ENCODE data around the gene GNAI1.
"Not testable (repeated sequence)": the region's sequence is repeated elsewhere in the genome, so short reads cannot be mapped to it uniquely, and the experiment has no call there.

GNAI1 gene

GRCh38 chr7:80133361-80134114 is 1.1 kb upstream of the GNAI1 start:
- DNase-seq, result no peak

GRCh38 chr7:80134115-80134535 is 506 bp upstream of the GNAI1 start:
- DNase-seq, result peak; percentile 15 to 23

DNA sequence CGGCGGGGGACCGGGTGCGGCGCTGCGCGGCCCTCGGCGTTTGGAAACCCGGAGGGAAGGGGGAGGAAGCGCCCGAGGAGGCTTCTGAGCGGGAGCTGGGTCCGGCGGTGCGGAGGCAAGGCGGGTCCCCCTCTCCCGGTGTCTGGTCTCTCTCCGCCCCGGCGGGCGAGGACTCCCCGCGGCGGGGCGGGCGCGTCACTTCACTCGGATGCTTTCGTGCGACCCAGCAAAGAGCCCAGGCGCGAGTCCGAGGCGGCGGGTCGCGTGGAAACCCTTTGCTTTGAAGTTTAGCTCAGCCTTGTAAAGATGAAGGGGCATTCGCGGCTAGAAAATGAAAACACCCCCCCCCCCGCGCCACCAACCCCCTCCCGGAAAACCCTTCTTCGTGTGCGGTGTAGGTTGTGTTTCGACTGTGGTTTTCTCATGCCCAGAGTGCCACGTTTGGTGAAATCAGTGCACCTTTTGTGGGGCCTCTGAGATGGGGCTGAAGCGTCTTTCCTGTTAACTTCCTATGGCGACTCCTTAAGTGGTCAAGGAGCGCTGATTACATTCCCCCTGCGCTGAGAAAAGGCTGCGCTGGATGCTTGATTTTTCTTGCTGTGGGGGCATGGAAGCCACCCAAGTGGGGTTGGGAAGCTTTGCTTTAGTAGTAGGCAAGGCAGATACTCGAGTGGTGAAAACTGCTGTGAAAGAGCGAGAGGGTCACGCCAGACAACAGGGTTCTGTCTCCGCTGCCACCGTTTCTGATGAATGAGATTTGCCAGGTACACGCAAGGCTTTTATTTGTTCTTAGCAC is 876 bp downstream of the GNAI1 start:
- peak in 1 of 2 donors; percentile 12 for DNase-seq

GRCh38 chr7:80136261-80137055 is 1.8 kb downstream of the GNAI1 start:
- no peak for DNase-seq

DNA sequence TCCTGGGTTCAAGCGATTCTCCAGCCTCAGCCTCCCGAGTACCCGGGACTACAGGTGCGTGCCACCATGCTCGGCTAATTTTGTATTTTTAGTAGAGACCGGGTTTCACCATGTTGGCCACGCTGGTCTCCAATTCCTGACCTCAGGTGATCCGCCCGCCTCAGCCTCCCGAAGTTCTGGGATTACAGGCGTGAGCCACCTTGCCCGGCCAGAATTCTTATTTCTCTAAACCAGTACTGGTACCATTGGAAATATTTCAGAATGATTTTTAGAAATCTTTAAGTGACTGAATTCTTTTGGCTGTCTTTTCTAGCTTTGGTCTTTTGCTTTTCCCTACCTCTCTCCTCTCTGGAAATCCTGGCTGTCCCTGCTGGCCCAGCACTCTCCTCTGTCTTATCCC is 2.8 kb downstream of the GNAI1 start:
- no peak for DNase-seq

DNA sequence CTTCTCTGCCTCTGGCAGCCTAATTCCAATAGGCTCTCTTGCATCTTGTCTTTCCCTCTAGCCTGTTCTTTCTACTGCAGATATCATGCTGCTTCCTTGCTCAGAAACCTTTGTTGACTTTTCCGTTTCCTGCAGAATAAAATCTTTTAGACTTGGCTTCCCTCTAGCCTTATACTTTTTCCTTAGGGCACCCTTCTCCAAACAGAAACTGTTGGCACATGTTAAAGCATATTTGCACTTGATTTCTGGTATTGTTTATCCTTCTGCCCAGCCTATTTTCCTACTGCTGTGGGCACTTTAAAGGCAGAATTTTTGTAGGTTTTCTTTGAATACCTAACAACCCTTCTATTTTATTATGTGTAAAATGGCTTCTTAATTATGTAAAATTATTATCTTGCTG is 4.6 kb downstream of the GNAI1 start:
- no peak for DNase-seq

DNA sequence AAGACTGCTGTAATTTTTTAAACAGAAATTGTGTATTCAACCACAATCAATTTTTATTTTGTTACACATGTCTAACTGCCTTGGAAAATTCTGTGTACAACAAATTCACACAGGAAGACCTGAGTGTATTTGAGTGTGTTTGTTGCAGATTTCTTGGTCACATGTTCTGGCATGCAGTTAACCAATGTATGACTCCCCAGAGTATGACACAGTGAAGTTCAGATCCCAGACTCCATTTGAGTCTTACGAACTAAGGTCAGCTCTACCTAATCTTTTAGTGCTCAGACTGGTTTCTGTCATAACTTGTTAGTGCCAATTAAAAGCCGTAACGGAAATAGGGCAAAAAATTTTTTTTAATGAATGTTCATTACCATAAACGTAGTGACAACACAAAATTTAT is 5.8 kb downstream of the GNAI1 start:
- no peak for DNase-seq

DNA sequence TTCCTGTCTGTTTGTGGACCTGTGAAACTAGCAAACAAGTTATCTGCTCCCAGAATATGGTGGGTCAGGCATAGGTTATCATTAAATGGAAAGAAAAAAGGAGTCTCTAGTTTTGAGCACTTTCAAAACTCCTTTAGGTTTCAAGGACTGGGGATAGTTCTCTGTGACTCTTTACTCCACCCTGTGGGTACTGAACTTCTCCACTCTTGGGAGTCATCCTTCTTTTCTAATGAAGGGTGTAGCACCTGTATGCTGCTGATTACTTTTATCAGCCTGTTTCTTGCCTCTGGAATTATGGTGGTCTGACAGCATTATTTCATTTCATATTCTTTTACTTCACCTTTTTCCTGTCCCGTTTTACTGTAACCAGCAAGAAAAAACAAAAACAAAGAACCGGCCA is 6.7 kb downstream of the GNAI1 start:
- DNase-seq, result no peak

DNA sequence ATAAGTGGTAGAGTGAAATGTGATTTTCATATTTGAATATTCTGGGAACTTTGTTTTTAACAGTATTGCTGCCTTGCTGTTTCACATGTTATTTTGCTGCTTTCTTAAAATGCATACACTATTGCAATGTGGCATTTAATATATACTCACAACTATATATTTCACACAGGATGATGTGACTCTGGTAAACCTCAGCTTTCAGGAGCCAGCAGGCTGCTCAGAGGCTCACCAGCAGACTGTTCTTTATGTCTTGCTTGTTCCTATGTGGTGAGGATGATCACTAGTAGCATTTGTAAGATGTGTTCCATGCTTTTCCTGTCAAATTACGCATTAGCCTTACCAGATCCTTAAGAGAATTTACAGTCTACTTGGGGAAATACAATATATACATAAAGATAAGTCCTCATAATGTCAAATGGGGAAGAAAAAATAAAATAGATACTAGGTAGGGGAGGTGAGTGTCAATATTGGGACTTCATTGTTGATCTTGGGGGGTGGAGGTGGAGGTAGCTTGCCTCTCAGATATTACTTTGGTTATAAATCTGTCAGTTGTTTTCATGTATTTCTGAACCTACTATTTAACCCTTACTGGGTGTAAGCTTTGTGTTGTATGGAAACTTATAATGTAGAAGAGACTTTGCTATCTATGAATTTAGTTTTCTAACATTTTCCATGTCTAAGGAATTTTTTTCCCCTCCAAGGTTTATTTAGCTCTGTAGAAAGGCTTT is 8.4 kb downstream of the GNAI1 start:
- DNase-seq, result no peak

DNA sequence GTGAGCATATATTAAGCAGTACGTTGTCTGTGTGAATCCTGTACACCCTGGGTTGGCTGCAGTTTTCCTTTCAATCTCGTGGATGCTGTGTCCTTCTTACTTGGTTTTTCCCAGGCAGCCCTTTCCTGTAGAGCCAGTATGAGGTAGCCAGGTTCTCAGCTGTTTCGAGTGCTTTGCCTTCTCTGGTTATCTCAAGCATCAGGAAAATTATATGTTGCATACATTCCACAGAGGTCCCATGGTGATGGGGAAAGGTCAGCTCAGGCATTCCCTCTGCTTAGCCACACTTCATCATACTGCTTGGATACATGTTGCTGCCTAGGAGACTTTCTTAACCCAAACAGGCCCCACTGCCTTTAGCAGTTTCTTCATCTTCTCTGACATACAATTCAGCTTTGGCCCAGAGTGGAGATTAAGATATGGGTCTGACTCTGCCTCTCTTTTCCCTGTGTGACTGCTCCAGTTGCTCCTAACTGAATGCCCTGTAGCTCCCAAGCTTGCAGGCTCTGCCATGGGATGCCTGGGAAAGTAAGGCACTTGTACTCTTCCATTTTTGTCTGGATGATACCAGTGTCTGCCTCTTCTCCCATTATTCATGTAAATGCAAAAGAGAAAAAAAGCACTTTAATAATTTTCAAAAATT is 11.3 kb downstream of the GNAI1 start:
- no peak for DNase-seq

GRCh38 chr7:80146545-80147182 is 12.0 kb downstream of the GNAI1 start:
- no peak for DNase-seq

- peak; percentile 38 to 74 for DNase-seq
These were observed 13.1 kb downstream of the GNAI1 start for GRCh38 chr7:80147543-80148391.

GRCh38 chr7:80150611-80151273 is 16.1 kb downstream of the GNAI1 start:
- DNase-seq, result no peak

- peak in 1 of 2 donors; percentile 11 for DNase-seq
These were observed 16.6 kb downstream of the GNAI1 start for GRCh38 chr7:80151274-80151665.

- no peak for DNase-seq
These were observed 18.8 kb downstream of the GNAI1 start for GRCh38 chr7:80153446-80153845.

DNA sequence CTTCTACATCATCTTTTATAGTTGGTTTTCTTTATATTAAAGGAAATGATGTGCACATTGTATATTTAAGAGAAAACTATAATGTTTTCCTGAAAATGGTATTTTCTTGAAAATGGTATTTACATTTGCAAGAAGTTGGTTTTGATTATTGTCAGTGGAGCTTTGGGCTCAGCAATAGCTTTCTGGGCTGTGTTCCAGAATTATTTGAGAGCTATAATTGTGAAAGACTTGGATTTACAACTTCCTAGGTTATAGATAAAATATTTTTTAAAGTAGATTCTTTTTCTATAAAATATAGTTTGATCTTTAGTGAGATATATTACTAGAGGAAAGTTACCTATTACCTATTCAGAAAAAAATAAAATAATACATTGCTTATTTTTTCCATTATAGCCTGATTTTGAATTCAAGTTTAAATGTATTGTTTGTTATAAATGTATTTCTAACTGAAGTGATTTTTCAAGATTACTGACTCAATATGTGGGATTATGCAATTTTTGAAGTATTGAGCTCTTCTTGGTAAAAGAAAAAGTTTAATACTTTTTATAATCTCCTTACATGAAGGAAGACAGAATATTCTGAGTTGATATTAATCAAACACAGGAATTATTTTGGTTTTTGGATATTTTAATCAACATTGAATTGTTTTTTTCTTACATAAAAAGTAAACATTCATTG is 20.2 kb downstream of the GNAI1 start:
- no peak for DNase-seq

- no peak for DNase-seq
These were observed 20.7 kb downstream of the GNAI1 start for GRCh38 chr7:80155374-80155773.

DNA sequence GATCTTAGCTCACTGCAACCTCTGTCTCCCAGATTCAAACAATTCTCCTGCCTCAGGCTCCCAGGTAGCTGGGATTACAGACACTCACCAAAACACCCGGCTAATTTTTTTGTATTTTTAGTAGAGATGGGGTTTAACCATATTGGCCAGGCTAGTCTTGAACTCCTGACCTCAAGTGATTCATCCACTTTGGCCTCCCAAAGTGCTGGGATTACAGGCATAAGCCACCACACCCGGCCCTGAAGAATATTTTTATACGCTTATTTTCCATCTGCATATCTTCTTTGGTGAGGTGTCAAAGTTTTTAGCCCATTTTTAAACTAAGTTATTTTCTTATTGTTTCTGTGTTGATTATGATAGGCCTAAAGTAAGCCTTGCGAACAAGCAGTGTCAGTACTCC is 23.1 kb downstream of the GNAI1 start:
- not testable (repeated sequence) for DNase-seq

DNA sequence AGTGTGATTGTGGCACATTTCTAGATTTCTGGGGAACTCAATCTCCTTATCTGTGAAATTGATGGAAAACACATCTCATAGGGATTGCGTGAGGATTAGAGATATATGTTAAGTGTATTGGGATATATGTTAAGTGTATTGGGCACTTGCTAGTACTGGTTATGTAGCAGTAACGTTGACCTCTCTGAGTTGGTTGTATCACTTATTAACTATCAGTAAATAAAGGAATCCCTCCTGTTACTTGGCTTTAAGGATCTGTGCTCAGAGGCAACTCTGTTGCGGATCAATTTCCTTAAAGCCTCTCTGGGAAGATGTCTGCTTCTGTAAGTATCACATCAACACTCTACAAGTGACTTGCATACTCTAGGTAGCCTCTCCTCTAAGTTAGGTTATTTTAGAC is 25.2 kb downstream of the GNAI1 start:
- DNase-seq, result no peak

GRCh38 chr7:80161466-80161865 is 26.8 kb downstream of the GNAI1 start:
- DNase-seq, result no peak

Data from inflammatory macrophage treated with lipopolysaccharide for 1 hour (primary cell).